HepG2 (cell line): ENCODE data around the gene ROCK1. TPM values are rescaled to one million over a fixed set of nuclear protein-coding genes. Genes with fewer than 3 reads are reported as not detected.

Experiments
- ATAC-seq: fragments of 200-7000 bp; cut with Tn5 transposase; 3 replicates; pipeline ENCODE4 v1.9.1; 2020; ENCODE audit warnings: mild to moderate bottlenecking, moderate library complexity
- BruUV-seq: library from RNA; stranded (reverse); fragments of 400-500 nt; replicated peaks from 2 replicates; lab custom pipeline; 2021; lab: Mats Ljungman, UMichigan
- CTCF ChIA-PET: fragments of 300-600 bp; formaldehyde crosslinking; extraction: SDS; loops from one replicate; lab custom pipeline; 2021; ENCODE audit warnings: low total read pairs, inconsistent platforms, low intra/inter-chr PET ratio; lab: Yijun Ruan, JAX
- POLR2A ChIA-PET: fragments of 350-600 bp; sonication (Branson Sonifier 250); formaldehyde crosslinking; loops from one replicate; lab custom pipeline; 2020; ENCODE audit warnings: antibody characterized with exemption, inconsistent platforms; lab: Yijun Ruan, JAX
- DNase-seq: peaks from one replicate; pipeline ENCODE4 v3.0.0-alpha.2; 2015; ENCODE audit warnings: low spot score
- FAIRE-seq: peaks from 3 replicates; lab custom pipeline; 2011; peaks lifted over from hg19 to GRCh38; lab: Jason Lieb, UNC
- H2AFZ ChIP-seq: one replicate; pipeline ENCODE4 v1.6.1; 2011; ENCODE audit warnings: low read length, inconsistent platforms
- H3K27ac ChIP-seq: fragments of 300-600 bp; 3 replicates; pipeline ENCODE4 v1.8.0; 2011; ENCODE audit warnings: mixed run types, mild to moderate bottlenecking, mixed read lengths, low read length, inconsistent platforms; ENCODE audit not compliant: insufficient read depth; ENCODE audit errors: extremely low read length
- H3K27me3 ChIP-seq, 2 experiments: fragments of 200-600 bp in 1 of 2; 2 replicates in 1 of 2; 3 replicates in 1 of 2; pipeline versions ENCODE4 v1.6.0 to v1.8.0; 2011; ENCODE audit warnings: low read length in 2 of 2, mild to moderate bottlenecking in 2 of 2, moderate library complexity in 2 of 2, inconsistent platforms in 1 of 2; ENCODE audit not compliant: insufficient read depth in 2 of 2, control insufficient read depth in 1 of 2
- H3K36me3 ChIP-seq, 2 experiments: fragments of 200-600 bp in 1 of 2; replicated peaks in 1 of 2; 2 replicates in 1 of 2; 3 replicates in 1 of 2; pipeline versions ENCODE4 v1.5.1 to v1.8.0; 2011; ENCODE audit warnings: low read length in 2 of 2, inconsistent platforms in 1 of 2; ENCODE audit not compliant: insufficient read depth in 2 of 2, control insufficient read depth in 1 of 2
- H3K4me1 ChIP-seq: 2 replicates; pipeline ENCODE4 v1.5.1; 2012; ENCODE audit warnings: low read length, inconsistent platforms; ENCODE audit not compliant: insufficient read depth
- H3K4me2 ChIP-seq: 2 replicates; pipeline ENCODE4 v1.6.0; 2011; ENCODE audit warnings: low read depth, low read length, inconsistent platforms
- H3K4me3 ChIP-seq, 3 experiments: fragments of 200-600 bp in 1 of 3; sonication (generic), shearing (Covaris generic) in 1 of 3; replicated peaks in 1 of 3; 2 replicates each; pipeline ENCODE4 v1.5.1; 2011 to 2016; ENCODE audit warnings: low read length in 3 of 3, inconsistent platforms in 2 of 3, low read depth in 2 of 3, mild to moderate bottlenecking in 2 of 3, control low read depth in 1 of 3, mixed read lengths in 1 of 3; ENCODE audit not compliant: insufficient read depth in 1 of 3
- H3K79me2 ChIP-seq: one replicate; pipeline ENCODE4 v1.6.1; 2011; ENCODE audit warnings: low read length, inconsistent platforms; ENCODE audit not compliant: insufficient read depth
- H3K9ac ChIP-seq: 2 replicates; pipeline ENCODE4 v1.6.0; 2011; ENCODE audit warnings: mild to moderate bottlenecking, low read depth, low read length, inconsistent platforms; ENCODE audit not compliant: insufficient read depth
- H3K9me3 ChIP-seq: 2 replicates; pipeline ENCODE4 v1.5.1; 2012; ENCODE audit warnings: mild to moderate bottlenecking, low read length
- H4K20me1 ChIP-seq: 2 replicates; pipeline ENCODE4 v1.6.0; 2011; ENCODE audit warnings: inconsistent platforms, mild to moderate bottlenecking, low read length, moderate library complexity; ENCODE audit not compliant: insufficient read depth
- FOSL2 ChIP-seq: sonication (generic); formaldehyde crosslinking; IDR thresholded peaks from 2 replicates; pipeline ENCODE4 v1.4.0; 2020; ENCODE audit warnings: missing genetic modification reagents
- GRHL1 ChIP-seq: sonication (generic); formaldehyde crosslinking; conservative IDR thresholded peaks from 2 replicates; pipeline ENCODE4 v1.8.0; 2022; ENCODE audit warnings: missing genetic modification reagents
- MATR3 ChIP-seq: sonication (generic); formaldehyde crosslinking; IDR thresholded peaks from 2 replicates; pipeline ENCODE4 v1.4.0; 2020; ENCODE audit warnings: missing genetic modification reagents
- PRPF4 ChIP-seq: fragments of 200-400 bp; formaldehyde crosslinking; IDR thresholded peaks from 2 replicates; pipeline ENCODE4 v1.6.1; 2016; ENCODE audit warnings: low read length, low read depth; ENCODE audit not compliant: poor library complexity, severe bottlenecking
- SIX1 ChIP-seq: sonication (generic); formaldehyde crosslinking; IDR thresholded peaks from 2 replicates; pipeline ENCODE4 v1.4.0; 2020; ENCODE audit warnings: missing genetic modification reagents, borderline replicate concordance
- ZNF138 ChIP-seq: sonication (generic); formaldehyde crosslinking; IDR thresholded peaks from 2 replicates; pipeline ENCODE4 v1.5.0; 2020; ENCODE audit warnings: mild to moderate bottlenecking, low read depth, missing genetic modification reagents
- ZNF501 ChIP-seq: sonication (generic); formaldehyde crosslinking; IDR thresholded peaks from 2 replicates; pipeline ENCODE4 v1.5.1; 2020; ENCODE audit warnings: mild to moderate bottlenecking, moderate library complexity, missing genetic modification reagents
- ZNF580 ChIP-seq: IDR thresholded peaks from 2 replicates; pipeline ENCODE4 v1.6.1; 2016; ENCODE audit warnings: low read depth, borderline replicate concordance
- ZNF597 ChIP-seq: sonication (generic); formaldehyde crosslinking; IDR thresholded peaks from 2 replicates; pipeline ENCODE4 v1.5.0; 2020; ENCODE audit warnings: missing genetic modification reagents
- ZNF687 ChIP-seq: sonication (generic); formaldehyde crosslinking; IDR thresholded peaks from 2 replicates; pipeline ENCODE4 v1.5.1; 2020; ENCODE audit warnings: mild to moderate bottlenecking, missing genetic modification reagents, moderate library complexity
- ZNF83 ChIP-seq: sonication (generic); formaldehyde crosslinking; IDR thresholded peaks from 2 replicates; pipeline ENCODE4 v1.4.0; 2020; ENCODE audit warnings: missing genetic modification reagents, mild to moderate bottlenecking, borderline replicate concordance
- WGBS: methylation state at CpG from one replicate; pipeline ENCODE4 v1.1.6; 2017; ENCODE audit warnings: low lambda C conversion rate; 5-methylcytosine and 5-hydroxymethylcytosine counted together
- in situ Hi-C: cut with HindIII; loops from 2 replicates; pipeline ENCODE4 v1.10.0; 2017; ENCODE audit warnings: low pct_unique_long_range_greater_than_20kb; ENCODE audit not compliant: extremely low pct_ligation_motif_present
- intact Hi-C: fragments of 100-400 bp; cut with micrococcal nuclease; formaldehyde crosslinking; loops from one replicate; pipeline ENCODE4 v1.10.0; 2022; ENCODE audit not compliant: unreplicated experiment
- polyA plus RNA-seq, 8 experiments: library from polyadenylated mRNA; depleted of rRNA in 3 of 8; stranded (reverse) in 7 of 8; unstranded in 1 of 8; fragments of >200 nt; fragmentation: Illumina TruSeq in 4 of 8; extraction: Trizol in 4 of 8; gene quantifications; 2 replicates each; pipeline versions ENCODE4 v1.2.1 to v1.2.3, GENCODE V29; 2011 to 2016; ENCODE audit warnings: low read depth in 4 of 8, missing spikeins in 1 of 8, mixed read lengths in 1 of 8; ENCODE audit not compliant: insufficient read depth in 1 of 8
- total RNA-seq, 5 experiments: library from RNA; depleted of rRNA; stranded (reverse); fragments of >200 nt; fragmentation: Illumina TruSeq; extraction: Trizol; gene quantifications; 2 replicates each; pipeline ENCODE4 v1.2.3, GENCODE V29; 2016; ENCODE audit warnings: low read depth in 1 of 5

The ROCK1 gene
- total and polyA plus RNA-seq, 2 of the 13 experiments (the other 11 are each of a cell fraction or from before 2014, with no cell fraction given): 10.5 to 27.2 TPM

GRCh38 chr18:21051620-21052019 lies 60.0 kb downstream of the ROCK1 start:
- in situ Hi-C loops (no loop called here), intact Hi-C loops (loop anchor here (10.0 kb wide), 1 partner anchor 53 kb away; no protein-coding TSS in a partner anchor)
- 92% methylated on average over 3 of the region's 3 CpGs for WGBS
- FAIRE-seq (no peak), DNase-seq (no peak)
- Histone ChIP-seq H3K27ac (no peak overlapping the region), H3K4me2 (no peak overlapping the region), H3K4me3 (no peak overlapping the region), H2AFZ (no peak overlapping the region)
- ChIA-PET CTCF (no interaction called here), POLR2A (no interaction called here)
- TF ChIP-seq ZNF501 (CRISPR knock-in tag) (no peak), SIX1 (CRISPR knock-in tag) (no peak), ZNF83 (CRISPR knock-in tag) (no peak), MATR3 (CRISPR knock-in tag) (no peak), ZNF138 (CRISPR knock-in tag) (no peak), GRHL1 (no peak), FOSL2 (no peak), ZNF580 (CRISPR knock-in tag) (no peak), ZNF687 (no peak), ZNF597 (CRISPR knock-in tag) (no peak), PRPF4 (no peak)
- TF ChIP-seq, all 625 proteins: peak for 0
- peaks cover 3% of the 10 kb centered on the region; the same call in 1 of the 2 replicates for H4K20me1 ChIP-seq
- peaks cover 0 to 2% of the 10 kb centered on the region in 2 experiments; a peak in 2 of 5 replicates for H3K36me3 ChIP-seq
- ATAC-seq: no peak
- H3K9ac ChIP-seq: no peak overlapping the region
- peaks cover 4% of the 10 kb centered on the region for H3K79me2 ChIP-seq
- peaks cover 14% of the 10 kb centered on the region for H3K4me1 ChIP-seq
- no peaks in the 10 kb centered on the region for H3K9me3 ChIP-seq
- BruUV-seq: no TSS peak
- no peaks in the 10 kb centered on the region for H3K27me3 ChIP-seq
